K562 (cell line): ENCODE results near the gene SLC34A3. TPM values are rescaled to one million over a fixed set of nuclear protein-coding genes. Genes with fewer than 3 reads are reported as not detected.

Experiments
- ATAC-seq: fragments of 200-7000 bp; cut with Tn5 transposase; 3 replicates; pipeline ENCODE4 v1.9.1; 2020; ENCODE audit warnings: moderate library complexity
- BruUV-seq: library from RNA; stranded (reverse); fragments of 400-500 nt; replicated peaks from 2 replicates; lab custom pipeline; 2021; lab: Mats Ljungman, UMichigan
- CTCF ChIA-PET: fragments of 300-600 bp; formaldehyde crosslinking; extraction: SDS; loops from one replicate; lab custom pipeline; 2021; ENCODE audit warnings: low intra/inter-chr PET ratio; lab: Yijun Ruan, JAX
- POLR2A ChIA-PET: fragments of 300-600, 350-650 bp; sonication (Branson Sonifier 250); formaldehyde crosslinking; extraction: SDS; loops from one replicate; lab custom pipeline; 2021; ENCODE audit warnings: antibody characterized with exemption, inconsistent platforms; lab: Yijun Ruan, JAX
- DNase-seq, 4 experiments: peaks; one replicate each; pipeline versions ENCODE4 v3.0.0 to v3.0.0-alpha.2; 2011 to 2018; ENCODE audit warnings: low spot score in 3 of 4, mixed read lengths in 3 of 4; ENCODE audit errors: extremely low read depth in 1 of 4
- FAIRE-seq: peaks from 2 replicates; lab custom pipeline; 2011; peaks lifted over from hg19 to GRCh38; lab: Jason Lieb, UNC
- H2AFZ ChIP-seq: 2 replicates; pipeline ENCODE4 v1.6.0; 2011; ENCODE audit warnings: low read depth, low read length, control low read depth, inconsistent platforms
- H3K27ac ChIP-seq: fragments of 200-600 bp; 3 replicates; pipeline ENCODE4 v1.8.0; 2011; ENCODE audit warnings: low read depth, mild to moderate bottlenecking, control low read depth, inconsistent platforms, low read length, moderate library complexity, mixed read lengths; ENCODE audit errors: extremely low read depth
- H3K27me3 ChIP-seq, 2 experiments: fragments of 300-600 bp in 1 of 2; 2 replicates in 1 of 2; 3 replicates in 1 of 2; pipeline versions ENCODE4 v1.6.0 to v1.8.0; 2011; ENCODE audit warnings: inconsistent platforms in 2 of 2, low read length in 2 of 2, mild to moderate bottlenecking in 1 of 2, mixed read lengths in 1 of 2, moderate library complexity in 1 of 2; ENCODE audit not compliant: control insufficient read depth in 2 of 2, insufficient read depth in 2 of 2
- H3K36me3 ChIP-seq: fragments of 300-600 bp; 3 replicates; pipeline ENCODE4 v1.8.0; 2011; ENCODE audit warnings: mild to moderate bottlenecking, low read length, inconsistent platforms; ENCODE audit not compliant: control insufficient read depth, insufficient read depth
- H3K4me1 ChIP-seq, 2 experiments: fragments of 200-600 bp in 1 of 2; replicated peaks in 1 of 2; 2 replicates in 1 of 2; 3 replicates in 1 of 2; pipeline versions ENCODE4 v1.5.1 to v1.8.0; 2011; ENCODE audit warnings: inconsistent platforms in 2 of 2, low read length in 2 of 2, mild to moderate bottlenecking in 1 of 2, mixed read lengths in 1 of 2, moderate library complexity in 1 of 2; ENCODE audit not compliant: control insufficient read depth in 2 of 2, insufficient read depth in 2 of 2
- H3K4me2 ChIP-seq: 2 replicates; pipeline ENCODE4 v1.6.1; 2011; ENCODE audit warnings: low read length, control low read depth, inconsistent platforms, mixed read lengths; ENCODE audit not compliant: insufficient read depth
- H3K4me3 ChIP-seq: fragments of 200-600 bp; sonication (generic), shearing (Covaris generic); 2 replicates; pipeline ENCODE4 v1.5.1; 2016; ENCODE audit warnings: control low read depth, inconsistent platforms
- H3K79me2 ChIP-seq: fragments of 200-600 bp; 3 replicates; pipeline ENCODE4 v1.8.0; 2011; ENCODE audit warnings: low read length, inconsistent platforms; ENCODE audit not compliant: control insufficient read depth, insufficient read depth
- H3K9ac ChIP-seq, 2 experiments: 2 replicates each; pipeline versions ENCODE4 v1.6.0 to v1.6.1; 2011; ENCODE audit warnings: low read depth in 2 of 2, low read length in 2 of 2, control low read depth in 1 of 2, inconsistent platforms in 1 of 2, mild to moderate bottlenecking in 1 of 2, mixed read lengths in 1 of 2; ENCODE audit not compliant: insufficient read depth in 1 of 2
- H3K9me1 ChIP-seq: one replicate; pipeline ENCODE4 v1.6.0; 2011; ENCODE audit warnings: inconsistent platforms, mild to moderate bottlenecking, low read length, moderate library complexity; ENCODE audit not compliant: control insufficient read depth, insufficient read depth
- H3K9me3 ChIP-seq: replicated peaks from 2 replicates; pipeline ENCODE4 v1.5.1; 2011; ENCODE audit warnings: low read depth, low read length, inconsistent platforms; ENCODE audit not compliant: control insufficient read depth, insufficient read depth
- H4K20me1 ChIP-seq: replicated peaks from 2 replicates; pipeline ENCODE4 v1.6.1; 2011; ENCODE audit warnings: low read length, inconsistent platforms, mixed read lengths; ENCODE audit not compliant: control insufficient read depth, insufficient read depth
- BRD4 ChIP-seq: fragments of 200-600 bp; sonication (generic); IDR thresholded peaks from 2 replicates; pipeline ENCODE4 v1.6.1; 2017; ENCODE audit warnings: inconsistent platforms
- EGR1 ChIP-seq: fragments of 450-650 bp; conservative IDR thresholded peaks from 2 replicates; pipeline ENCODE4 v1.6.1; 2017; ENCODE audit warnings: mild to moderate bottlenecking
- ELK1 ChIP-seq: sonication (generic); formaldehyde crosslinking; IDR thresholded peaks from 2 replicates; pipeline ENCODE4 v1.8.1; 2022; ENCODE audit warnings: missing genetic modification reagents
- ETV5 ChIP-seq: sonication (generic); formaldehyde crosslinking; IDR thresholded peaks from 2 replicates; pipeline ENCODE4 v1.4.0; 2020; ENCODE audit warnings: low read depth, mild to moderate bottlenecking, missing genetic modification reagents
- FOXJ2 ChIP-seq: fragments of 200-800 bp; sonication (Bioruptor generic); IDR thresholded peaks from 2 replicates; pipeline ENCODE4 v1.6.1; 2016; ENCODE audit warnings: missing genetic modification characterization, missing compliant biosample characterization
- IRF2 ChIP-seq: sonication (generic); formaldehyde crosslinking; IDR thresholded peaks from 2 replicates; pipeline ENCODE4 v1.8.1; 2022; ENCODE audit warnings: mild to moderate bottlenecking, missing genetic modification reagents
- L3MBTL2 ChIP-seq: fragments of 450-650 bp; IDR thresholded peaks from 2 replicates; pipeline ENCODE4 v1.6.1; 2016; ENCODE audit warnings: mild to moderate bottlenecking, moderate library complexity
- POLR2AphosphoS2 ChIP-seq: IDR thresholded peaks from 2 replicates; pipeline ENCODE4 v1.6.1; 2012; ENCODE audit warnings: low read length, improper control_type of control experiment
- POLR2G ChIP-seq: fragments of 200-400 bp; formaldehyde crosslinking; IDR thresholded peaks from 2 replicates; pipeline ENCODE4 v1.6.1; 2017; ENCODE audit warnings: low read depth, mild to moderate bottlenecking, antibody characterized with exemption, low read length, moderate library complexity
- RAD51 ChIP-seq: fragments of 450-650 bp; IDR thresholded peaks from 2 replicates; pipeline ENCODE4 v1.7.1; 2016; ENCODE audit warnings: low read depth, mild to moderate bottlenecking, borderline replicate concordance
- RBFOX2 ChIP-seq: fragments of 200-400 bp; formaldehyde crosslinking; IDR thresholded peaks from 2 replicates; pipeline ENCODE4 v1.6.1; 2017; ENCODE audit warnings: low read depth, mild to moderate bottlenecking, low read length, moderate library complexity
- SIRT6 ChIP-seq: IDR thresholded peaks from one replicate; pipeline ENCODE4 v1.6.1; 2012; ENCODE audit warnings: low read depth, mild to moderate bottlenecking, control low read depth, inconsistent platforms, low read length, moderate library complexity
- TRIM25 ChIP-seq: fragments of 450-650 bp; IDR thresholded peaks from 2 replicates; pipeline ENCODE4 v1.7.0; 2016; ENCODE audit warnings: borderline replicate concordance
- YY1 ChIP-seq, 3 experiments: IDR thresholded peaks; 2 replicates each; pipeline ENCODE4 v1.6.1; 2011; ENCODE audit warnings: low read length in 2 of 3, mild to moderate bottlenecking in 2 of 3, moderate library complexity in 2 of 3, borderline replicate concordance in 1 of 3, control low read depth in 1 of 3, low read depth in 1 of 3; ENCODE audit not compliant: insufficient read depth in 3 of 3, insufficient replicate concordance in 2 of 3, control insufficient read depth in 1 of 3, insufficient read length in 1 of 3; ENCODE audit errors: extremely low read depth in 1 of 3
- WGBS: fragments of 100-300 bp; shearing (Covaris generic); methylation state at CpG from one replicate; pipeline ENCODE4 v1.1.6; 2016; ENCODE audit warnings: low coverage, mixed read lengths; ENCODE audit not compliant: insufficient coverage; ENCODE audit errors: missing lambda C conversion rate; 5-methylcytosine and 5-hydroxymethylcytosine counted together
- in situ Hi-C: fragments of 300-500 bp; cut with MboI; formaldehyde crosslinking; loops from 4 replicates; pipeline ENCODE4 v1.15.0; 2018; ENCODE audit warnings: inconsistent platforms, mixed read lengths
- intact Hi-C: fragments of 100-400 bp; cut with micrococcal nuclease; formaldehyde crosslinking; loops from 2 replicates; pipeline ENCODE4 v1.14.2; 2022
- polyA plus RNA-seq, 8 experiments: library from polyadenylated mRNA; depleted of rRNA in 4 of 8; stranded (reverse) in 5 of 8; unstranded in 3 of 8; fragments of >200 nt; fragmentation: Nextera tagmentation in 2 of 8; fragmentation: Illumina TruSeq in 1 of 8; extraction: Ambion mirVana in 2 of 8; extraction: Trizol in 1 of 8; gene quantifications; 2 replicates each; pipeline versions ENCODE4 v1.2.1 to v1.2.3, GENCODE V29; 2011 to 2014; ENCODE audit warnings: inconsistent platforms in 1 of 8, missing spikeins in 1 of 8
- total RNA-seq, 7 experiments: library from RNA; depleted of rRNA in 6 of 7; stranded (reverse); fragments of >200 nt in 6 of 7; fragmentation: Illumina TruSeq in 2 of 7; extraction: Trizol in 2 of 7; gene quantifications; 2 replicates each; pipeline versions ENCODE4 v1.2.1 to v1.2.3, GENCODE V29; 2011 to 2021; ENCODE audit warnings: low replicate concordance in 1 of 7

SLC34A3 gene
- total and polyA plus RNA-seq, 9 of the 15 experiments (the other 6 are each of a cell fraction or from before 2014, with no cell fraction given), result not detected

GRCh38 chr9:137253717-137254623 is 23.3 kb downstream of the SLC34A3 start (continued):
- TF ChIP-seq ETV5, result no peak
- TF ChIP-seq L3MBTL2, result peak; percentile 52; the same call in 1 of the 2 replicates

GRCh38 chr9:137254624-137255447 is 24.1 kb downstream of the SLC34A3 start, which contains the start of gene NELFB:
TSS of gene NELFB (plus strand) at chr9:137255327.
- H3K27ac ChIP-seq, result peak within 1 kb of the TSS; percentile 84
- H3K79me2 ChIP-seq, result peaks cover 39% of the 10 kb centered on the region
- peak within 1 kb of the TSS; percentile 100 for H3K4me3 ChIP-seq
- in situ Hi-C loops, result no loop called here
- intact Hi-C loops, result loop anchor here (2.0 kb wide), 2 partner anchors 14 to 22 kb away; partner anchors contain the start of genes TOR4A and TUBB4B
- peaks cover 29% of the 10 kb centered on the region for H3K36me3 ChIP-seq
- peak within 1 kb of the TSS; percentile 91 for H2AFZ ChIP-seq
- TSS peak; percentile 84 for BruUV-seq
- ChIA-PET POLR2A (interaction anchor here (0.6 to 8.3 kb wide), 8 partner anchors 12 to 395 kb away, joined by 3 to 221 read pairs (median 4); partner anchors contain the start of gene TUBB4B), CTCF (interaction anchor here (1.1 kb wide), 1 partner anchor 18 kb away, joined by 3 read pairs; no protein-coding TSS in a partner anchor)
- H4K20me1 ChIP-seq, result no peaks in the 10 kb centered on the region; the same call in 1 of the 2 replicates
- H3K9me1 ChIP-seq, result no peaks in the 10 kb centered on the region
- H3K27me3 ChIP-seq, result no peaks in the 10 kb centered on the region
- peak within 1 kb of the TSS; percentile 97 for H3K4me2 ChIP-seq
- FAIRE-seq (peak; percentile 77), DNase-seq (peak; percentile 94 to 99 (median 98)), ATAC-seq (peak; percentile 82)
- H3K4me1 ChIP-seq, result peaks cover 13 to 68% of the 10 kb centered on the region in 2 experiments
- H3K9ac ChIP-seq, result peak within 1 kb of the TSS; percentile 90 to 95
- WGBS, result under 1% methylated on average over 68 of the region's 105 CpGs
- H3K9me3 ChIP-seq, result no peaks in the 10 kb centered on the region
- TF ChIP-seq EGR1 (peak; percentile 79), TRIM25 (no peak), POLR2AphosphoS2 (peak; percentile 53; the same call in 1 of the 2 replicates), FOXJ2 (tag) (no peak), POLR2G (peak; percentile 91), SIRT6 (no peak), BRD4 (peak; percentile 40; the same call in 1 of the 2 replicates), RBFOX2 (peak; percentile 83), YY1 (IDR thresholded peaks at IDR 0.05; ENCODE audit: borderline replicate concordance in 1 of 3, control insufficient read depth in 1 of 3, extremely low read depth in 1 of 3, insufficient read depth in 3 of 3, insufficient read length in 1 of 3, insufficient replicate concordance in 2 of 3, low read depth in 1 of 3, low read length in 2 of 3) (peak in 2 of 3 experiments; percentile 77 to 87), RAD51 (no peak), ELK1 (CRISPR knock-in tag) (no peak), IRF2 (0 out of 2 replicates have a peak, but pooled peaks have one; percentile 32)
